SK-N-SH (cell line): ENCODE measurements around the gene PROC. TPM values are rescaled to one million over a fixed set of nuclear protein-coding genes. Genes with fewer than 3 reads are reported as not detected.

Source experiments
- CTCF ChIA-PET: fragments of 300-600, 350-600 bp; formaldehyde crosslinking; extraction: SDS; loops from one replicate; lab custom pipeline; 2021; lab: Yijun Ruan, JAX
- POLR2A ChIA-PET: fragments of 350-600 bp; sonication (Branson Sonifier 250); formaldehyde crosslinking; extraction: SDS; loops from one replicate; lab custom pipeline; 2020; ENCODE audit warnings: antibody characterized with exemption, inconsistent platforms; lab: Yijun Ruan, JAX
- DNase-seq: peaks from one replicate; pipeline ENCODE4 v3.0.0; 2012
- H2AFZ ChIP-seq: fragments of 200-600 bp; sonication (generic); 2 replicates; pipeline ENCODE4 v1.8.1; 2016; ENCODE audit warnings: antibody characterized with exemption, mild to moderate bottlenecking, low read depth
- H3F3A ChIP-seq: fragments of 200-600 bp; sonication (generic); replicated peaks from 2 replicates; pipeline ENCODE3; 2016; ENCODE audit warnings: antibody characterized with exemption, mild to moderate bottlenecking; ENCODE audit not compliant: insufficient read depth
- H3K27ac ChIP-seq, 2 experiments: fragments of 200-500 bp in 1 of 2; fragments of 200-600 bp in 1 of 2; sonication (Bioruptor generic) in 1 of 2; sonication (generic), shearing (Covaris generic) in 1 of 2; 2 replicates each; pipeline versions ENCODE4 v1.5.1 to v1.6.1; 2014 to 2016; ENCODE audit warnings: low read depth in 2 of 2, inconsistent platforms in 1 of 2, low read length in 1 of 2, mild to moderate bottlenecking in 1 of 2, mixed read lengths in 1 of 2
- H3K27me3 ChIP-seq: fragments of 200-600 bp; sonication (generic), shearing (Covaris generic); 2 replicates; pipeline ENCODE4 v1.6.1; 2016; ENCODE audit warnings: mixed run types; ENCODE audit not compliant: insufficient read depth
- H3K36me3 ChIP-seq, 2 experiments: fragments of 200-500 bp in 1 of 2; fragments of 200-600 bp in 1 of 2; sonication (Bioruptor generic) in 1 of 2; sonication (generic) in 1 of 2; replicated peaks in 1 of 2; 2 replicates each; pipeline versions ENCODE3 to v1.5.1; 2014 to 2016; ENCODE audit warnings: low read length in 1 of 2, mild to moderate bottlenecking in 1 of 2; ENCODE audit not compliant: insufficient read depth in 2 of 2, control insufficient read depth in 1 of 2
- H3K4me1 ChIP-seq, 2 experiments: fragments of 200-500 bp in 1 of 2; fragments of 200-600 bp in 1 of 2; sonication (Bioruptor generic) in 1 of 2; sonication (generic), shearing (Covaris generic) in 1 of 2; 2 replicates each; pipeline versions ENCODE4 v1.5.1 to v1.6.1; 2014 to 2016; ENCODE audit warnings: low read depth in 1 of 2, low read length in 1 of 2, mixed run types in 1 of 2; ENCODE audit not compliant: insufficient read depth in 2 of 2, control insufficient read depth in 1 of 2
- H3K4me2 ChIP-seq: fragments of 200-600 bp; sonication (generic), shearing (Covaris generic); 2 replicates; pipeline ENCODE4 v1.6.1; 2017; ENCODE audit warnings: mixed run types
- H3K4me3 ChIP-seq, 2 experiments: fragments of 200-500 bp in 1 of 2; fragments of 200-600 bp in 1 of 2; sonication (Bioruptor generic) in 1 of 2; sonication (generic), shearing (Covaris generic) in 1 of 2; 2 replicates each; pipeline versions ENCODE4 v1.5.1 to v1.8.1; 2014 to 2016; ENCODE audit warnings: low read depth in 2 of 2, inconsistent platforms in 1 of 2, low read length in 1 of 2, mild to moderate bottlenecking in 1 of 2, mixed read lengths in 1 of 2, moderate library complexity in 1 of 2
- H3K79me2 ChIP-seq: fragments of 200-600 bp; sonication (generic); 2 replicates; pipeline ENCODE4 v1.8.1; 2017; ENCODE audit warnings: mild to moderate bottlenecking; ENCODE audit not compliant: insufficient read depth
- H3K9ac ChIP-seq: fragments of 200-600 bp; sonication (generic); 2 replicates; pipeline ENCODE4 v1.6.1; 2017; ENCODE audit warnings: mixed run types
- H3K9me2 ChIP-seq: fragments of 200-600 bp; sonication (generic); 2 replicates; pipeline ENCODE4 v1.6.1; 2017; ENCODE audit warnings: mixed run types
- H3K9me3 ChIP-seq: fragments of 200-600 bp; sonication (generic); 2 replicates; pipeline ENCODE4 v1.6.1; 2017; ENCODE audit warnings: mixed run types, mild to moderate bottlenecking, moderate library complexity
- H4K20me1 ChIP-seq: fragments of 200-600 bp; sonication (generic); 2 replicates; pipeline ENCODE4 v1.6.1; 2017; ENCODE audit warnings: mild to moderate bottlenecking, mixed run types; ENCODE audit not compliant: insufficient read depth
- EP300 ChIP-seq, 2 experiments: IDR thresholded peaks; 2 replicates each; pipeline versions ENCODE4 v1.4.0 to v1.6.1; 2012; ENCODE audit warnings: borderline replicate concordance in 1 of 2, low read depth in 1 of 2, low read length in 1 of 2
- FOXJ3 ChIP-seq: sonication (generic); formaldehyde crosslinking; IDR thresholded peaks from 2 replicates; pipeline ENCODE4 v1.5.1; 2020; ENCODE audit warnings: mild to moderate bottlenecking, missing genetic modification reagents
- GABPA ChIP-seq: IDR thresholded peaks from 2 replicates; pipeline ENCODE4 v1.4.0; 2012; ENCODE audit warnings: low read depth, mild to moderate bottlenecking
- GATA2 ChIP-seq: sonication (generic); formaldehyde crosslinking; IDR thresholded peaks from 2 replicates; pipeline ENCODE4 v1.5.0; 2020; ENCODE audit warnings: mild to moderate bottlenecking, missing genetic modification reagents
- IRF3 ChIP-seq: fragments of 150-350 bp; IDR thresholded peaks from 2 replicates; pipeline ENCODE4 v1.6.1; 2016; ENCODE audit warnings: mild to moderate bottlenecking, low read depth, low read length
- JUND ChIP-seq: IDR thresholded peaks from 2 replicates; pipeline ENCODE4 v1.4.0; 2012
- MAX ChIP-seq: IDR thresholded peaks from 2 replicates; pipeline ENCODE4 v1.4.0; 2012; ENCODE audit warnings: low read depth
- MXI1 ChIP-seq: IDR thresholded peaks from 2 replicates; pipeline ENCODE4 v1.6.1; 2012; ENCODE audit warnings: mild to moderate bottlenecking, low read depth, low read length, improper control_type of control experiment
- NRF1 ChIP-seq: IDR thresholded peaks from 2 replicates; pipeline ENCODE4 v1.6.1; 2012; ENCODE audit warnings: low read depth, mild to moderate bottlenecking, low read length
- PBX3 ChIP-seq: IDR thresholded peaks from 2 replicates; pipeline ENCODE4; 2012
- RAD21 ChIP-seq: IDR thresholded peaks from 2 replicates; pipeline ENCODE4 v1.6.1; 2012; ENCODE audit warnings: mild to moderate bottlenecking, low read length
- RCOR1 ChIP-seq: fragments of 150-350 bp; IDR thresholded peaks from 2 replicates; pipeline ENCODE4 v1.6.1; 2017; ENCODE audit warnings: antibody characterized with exemption, low read length
- TAF1 ChIP-seq: IDR thresholded peaks from 2 replicates; pipeline ENCODE4 v1.6.1; 2012; ENCODE audit warnings: low read depth, mild to moderate bottlenecking, low read length, moderate library complexity, borderline replicate concordance
- USF1 ChIP-seq: IDR thresholded peaks from 2 replicates; pipeline ENCODE4 v1.4.0; 2012; ENCODE audit warnings: low read depth, borderline replicate concordance
- YY1 ChIP-seq: IDR thresholded peaks from 2 replicates; pipeline ENCODE4 v1.4.0; 2012; ENCODE audit warnings: low read depth, mild to moderate bottlenecking
- ZBTB33 ChIP-seq: IDR thresholded peaks from 2 replicates; pipeline ENCODE4 v1.4.0; 2012; ENCODE audit warnings: low read depth, borderline replicate concordance
- WGBS: methylation state at CpG from one replicate; pipeline ENCODE4 v1.1.6; 2017; ENCODE audit warnings: low lambda C conversion rate; 5-methylcytosine and 5-hydroxymethylcytosine counted together
- polyA plus RNA-seq, 3 experiments: library from polyadenylated mRNA; depleted of rRNA; stranded (reverse); fragments of >200 nt; gene quantifications; 2 replicates each; pipeline ENCODE4 v1.2.3, GENCODE V29; 2012

PROC gene
- polyA plus RNA-seq, 1 of the 3 experiments (the other 2 are of a cell fraction): 0.10 TPM

- peak overlapping the region in 1 of 2 experiments; percentile 53; a peak in 1 of 4 replicates for H3K4me3 ChIP-seq
- H3F3A ChIP-seq: peaks cover 32% of the 10 kb centered on the region
- H4K20me1 ChIP-seq: no peaks in the 10 kb centered on the region
- ChIA-PET CTCF (interaction anchor here (0.6 to 1.5 kb wide), 5 partner anchors 8 to 211 kb away, joined by 3 to 4 read pairs (median 4); no protein-coding TSS in a partner anchor), POLR2A (no interaction called here)
- H3K36me3 ChIP-seq: no peaks in the 10 kb centered on the region
- TF ChIP-seq GABPA (no peak), MAX (peak; percentile 90), JUND (no peak), NRF1 (no peak), RAD21 (no peak), MXI1 (no peak), PBX3 (no peak), ZBTB33 (no peak), FOXJ3 (CRISPR knock-in tag) (no peak)
- 4% methylated on average over 6 of the region's 6 CpGs for WGBS
- H3K9me3 ChIP-seq: no peaks in the 10 kb centered on the region
- H3K4me2 ChIP-seq: no peak overlapping the region; the same call in 1 of the 2 replicates
- H3K27ac ChIP-seq: peak overlapping the region; percentile 78 to 86
- DNase-seq: no peak
- H3K4me1 ChIP-seq: peaks cover 16 to 36% of the 10 kb centered on the region in 2 experiments
- no peak overlapping the region for H3K9ac ChIP-seq
- no peaks in the 10 kb centered on the region for H3K79me2 ChIP-seq
- no peaks in the 10 kb centered on the region for H3K9me2 ChIP-seq
- H3K27me3 ChIP-seq: no peaks in the 10 kb centered on the region
- no peak overlapping the region for H2AFZ ChIP-seq
Observed at GRCh38 chr2:127407661-127408003, 10.6 kb upstream of the PROC start.

- peak overlapping the region; percentile 73; the same call in 1 of the 2 replicates for H3K4me2 ChIP-seq
- H3K27me3 ChIP-seq: no peaks in the 10 kb centered on the region
- H3K36me3 ChIP-seq: no peaks in the 10 kb centered on the region
- 8% methylated on average over 27 of the region's 75 CpGs for WGBS
- peak; percentile 98 for DNase-seq
- H3K9ac ChIP-seq: peak overlapping the region; percentile 66; the same call in 1 of the 2 replicates
- no peaks in the 10 kb centered on the region for H3K9me2 ChIP-seq
- H2AFZ ChIP-seq: peak overlapping the region; percentile 73
- H3F3A ChIP-seq: peaks cover 38% of the 10 kb centered on the region
- ChIA-PET CTCF (interaction anchor here (0.6 to 1.5 kb wide), 5 partner anchors 11 to 211 kb away, joined by 3 to 6 read pairs (median 4); no protein-coding TSS in a partner anchor), POLR2A (interaction anchor here (0.7 kb wide), 1 partner anchor 294 kb away, joined by 3 read pairs; no protein-coding TSS in a partner anchor)
- H3K4me1 ChIP-seq: peaks cover 16 to 37% of the 10 kb centered on the region in 2 experiments
- H3K9me3 ChIP-seq: no peaks in the 10 kb centered on the region
- H3K4me3 ChIP-seq: peak overlapping the region; percentile 53 to 56
- no peaks in the 10 kb centered on the region for H4K20me1 ChIP-seq
- peak overlapping the region; percentile 87 to 92 for H3K27ac ChIP-seq
- no peaks in the 10 kb centered on the region for H3K79me2 ChIP-seq
- TF ChIP-seq USF1 (no peak), IRF3 (no peak), RCOR1 (no peak), MAX (peak; percentile 19; the same call in 1 of the 2 replicates), MXI1 (no peak), JUND (peak; percentile 90), GATA2 (CRISPR knock-in tag) (no peak), TAF1 (peak; percentile 6; the same call in 1 of the 2 replicates), EP300 (IDR thresholded peaks at IDR 0.05; ENCODE audit: borderline replicate concordance in 1 of 2, low read depth in 1 of 2, low read length in 1 of 2) (peak; percentile 7 to 75; a peak in 1 of 4 replicates), RAD21 (no peak), YY1 (no peak), ZBTB33 (peak; percentile 37; the same call in 1 of the 2 replicates), NRF1 (peak; percentile 26; the same call in 1 of the 2 replicates)
Observed at GRCh38 chr2:127408004-127408806, 10.0 kb upstream of the PROC start.
